CD4-positive, alpha-beta T cell (primary cell): ENCODE results near the gene EIF3C. TPM values are rescaled to one million over a fixed set of nuclear protein-coding genes. Genes with fewer than 3 reads are reported as not detected.
"Not testable (repeated sequence)": the region's sequence is repeated elsewhere in the genome, so short reads cannot be mapped to it uniquely, and the experiment has no call there.

Source experiments
- ATAC-seq: fragments of 200-7000 bp; cut with Tn5 transposase; one replicate; pipeline ENCODE4 v1.10.0; 2022; ENCODE audit warnings: mild to moderate bottlenecking; ENCODE audit not compliant: poor library complexity
- CTCF ChIA-PET: fragments of 350-600 bp; sonication (Branson Sonifier 250); formaldehyde crosslinking; loops from one replicate; lab custom pipeline; 2021; ENCODE audit warnings: antibody characterized with exemption, inconsistent platforms; lab: Charles Lee
- POLR2A ChIA-PET: fragments of 350-600 bp; sonication (Branson Sonifier 250); formaldehyde crosslinking; loops from one replicate; lab custom pipeline; 2021; ENCODE audit warnings: antibody characterized with exemption, inconsistent platforms; lab: Charles Lee
- DNase-seq, 14 experiments: peaks; one replicate each; pipeline ENCODE4 v3.0.0-alpha.2; 2013 to 2020; ENCODE audit warnings: mixed read lengths in 2 of 14
- H3K27ac ChIP-seq, 2 donors: one replicate each; pipeline versions ENCODE4 v1.5.1 to v1.7.0; 2013; ENCODE audit warnings: low read length in 2 of 2, low read depth in 1 of 2, mild to moderate bottlenecking in 1 of 2
- H3K27me3 ChIP-seq, 2 experiments: 1 replicate in 1 of 2; 2 replicates in 1 of 2; pipeline versions ENCODE4 v1.6.1 to v1.7.0; 2013; ENCODE audit warnings: low read length in 2 of 2, control low read depth in 1 of 2, mild to moderate bottlenecking in 1 of 2, moderate library complexity in 1 of 2; ENCODE audit not compliant: insufficient read depth in 2 of 2, control insufficient read depth in 1 of 2
- H3K36me3 ChIP-seq: one replicate; pipeline ENCODE4 v1.6.1; 2013; ENCODE audit warnings: low read length, control low read depth; ENCODE audit not compliant: insufficient read depth
- H3K4me1 ChIP-seq: one replicate; pipeline ENCODE4 v1.6.1; 2013; ENCODE audit warnings: low read length, control low read depth; ENCODE audit not compliant: insufficient read depth
- H3K4me3 ChIP-seq: one replicate; pipeline ENCODE4 v1.5.1; 2013; ENCODE audit warnings: mild to moderate bottlenecking, low read length, moderate library complexity
- H3K9me3 ChIP-seq, 2 experiments: 1 replicate in 1 of 2; 2 replicates in 1 of 2; pipeline versions ENCODE4 v1.6.1 to v1.7.0; 2013; ENCODE audit warnings: low read length in 2 of 2, mild to moderate bottlenecking in 2 of 2, control low read depth in 1 of 2, moderate library complexity in 1 of 2; ENCODE audit not compliant: control insufficient read depth in 1 of 2, insufficient read depth in 1 of 2
- H3K27ac Mint-ChIP-seq: one replicate; pipeline ENCODE4 v1.8.0; 2020; ENCODE audit warnings: mixed read lengths
- H3K27me3 Mint-ChIP-seq: one replicate; pipeline ENCODE4 v1.8.0; 2021; ENCODE audit warnings: mixed read lengths
- H3K36me3 Mint-ChIP-seq: one replicate; pipeline ENCODE4 v1.8.0; 2021; ENCODE audit warnings: low read depth, mixed read lengths
- H3K4me1 Mint-ChIP-seq: one replicate; pipeline ENCODE4 v1.8.0; 2021; ENCODE audit warnings: low read depth, mixed read lengths
- H3K4me3 Mint-ChIP-seq: one replicate; pipeline ENCODE4 v1.8.0; 2020; ENCODE audit warnings: mild to moderate bottlenecking, mixed read lengths
- H3K9me3 Mint-ChIP-seq: one replicate; pipeline ENCODE4 v1.8.0; 2020; ENCODE audit warnings: mixed read lengths
- intact Hi-C, 2 experiments: fragments of 100-400 bp; cut with DNase I in 1 of 2; cut with micrococcal nuclease in 1 of 2; formaldehyde crosslinking; loops; one replicate each; pipeline versions ENCODE4 v1.15.1 to v1.9.0; 2023 to 2025; cut with DNase I, micrococcal nuclease
- total RNA-seq, 174 experiments: library from RNA in 2 of 174; stranded (reverse) in 2 of 174; gene quantifications; one replicate each; pipeline ENCODE4 v1.2.3 and lab custom pipeline; 2021 to 2026

Gene EIF3C
- total RNA-seq, 2 experiments from 2014 or later, result 220 to 237 TPM

GRCh38 chr16:28731253-28731652, 20.0 kb downstream of the EIF3C start:
- H3K27ac Mint-ChIP-seq, H3K36me3 ChIP-seq, ATAC-seq, H3K9me3 Mint-ChIP-seq, H3K27me3 Mint-ChIP-seq, H3K9me3 ChIP-seq, H3K4me1 Mint-ChIP-seq, H3K36me3 Mint-ChIP-seq, POLR2A ChIA-PET, H3K4me3 Mint-ChIP-seq, H3K27me3 ChIP-seq, H3K4me1 ChIP-seq, CTCF ChIA-PET, DNase-seq, H3K4me3 ChIP-seq, H3K27ac ChIP-seq, intact Hi-C loops: not testable (repeated sequence)

- H3K36me3 ChIP-seq, H3K4me3 ChIP-seq, ATAC-seq, H3K27ac ChIP-seq, intact Hi-C loops, H3K27me3 Mint-ChIP-seq, H3K9me3 ChIP-seq, H3K27ac Mint-ChIP-seq, H3K4me3 Mint-ChIP-seq, H3K36me3 Mint-ChIP-seq, H3K27me3 ChIP-seq, POLR2A ChIA-PET, DNase-seq, CTCF ChIA-PET, H3K4me1 ChIP-seq, H3K9me3 Mint-ChIP-seq, H3K4me1 Mint-ChIP-seq: not testable (repeated sequence)
These were observed 21.3 kb downstream of the EIF3C start for GRCh38 chr16:28732455-28733124.

- H3K27me3 ChIP-seq, intact Hi-C loops, H3K36me3 Mint-ChIP-seq, H3K27me3 Mint-ChIP-seq, H3K36me3 ChIP-seq, H3K4me3 ChIP-seq, H3K9me3 Mint-ChIP-seq, H3K27ac ChIP-seq, H3K4me3 Mint-ChIP-seq, DNase-seq, H3K9me3 ChIP-seq, POLR2A ChIA-PET, H3K4me1 Mint-ChIP-seq, H3K27ac Mint-ChIP-seq, CTCF ChIA-PET, H3K4me1 ChIP-seq: not testable (repeated sequence)
- ATAC-seq, result peak; percentile 90
These were observed 28.5 kb downstream of the EIF3C start for GRCh38 chr16:28739787-28740186.

- H3K4me1 Mint-ChIP-seq, H3K4me3 Mint-ChIP-seq, H3K27ac Mint-ChIP-seq, ATAC-seq, H3K27ac ChIP-seq, H3K4me3 ChIP-seq, H3K27me3 Mint-ChIP-seq, H3K36me3 Mint-ChIP-seq, H3K27me3 ChIP-seq, H3K9me3 ChIP-seq, POLR2A ChIA-PET, DNase-seq, H3K9me3 Mint-ChIP-seq, intact Hi-C loops, CTCF ChIA-PET, H3K36me3 ChIP-seq, H3K4me1 ChIP-seq: not testable (repeated sequence)
These were observed 29.4 kb downstream of the EIF3C start for GRCh38 chr16:28740631-28741030.

- intact Hi-C loops, H3K27ac Mint-ChIP-seq, DNase-seq, H3K4me3 ChIP-seq, H3K9me3 ChIP-seq, ATAC-seq, H3K9me3 Mint-ChIP-seq, H3K36me3 ChIP-seq, H3K27ac ChIP-seq, CTCF ChIA-PET, H3K36me3 Mint-ChIP-seq, H3K4me1 Mint-ChIP-seq, H3K4me1 ChIP-seq, H3K4me3 Mint-ChIP-seq, H3K27me3 ChIP-seq, POLR2A ChIA-PET, H3K27me3 Mint-ChIP-seq: not testable (repeated sequence)
These were observed 30.0 kb downstream of the EIF3C start for GRCh38 chr16:28741295-28741694.

- ATAC-seq, CTCF ChIA-PET, H3K27ac Mint-ChIP-seq: not testable (repeated sequence)
These were observed 35.5 kb downstream of the EIF3C start for GRCh38 chr16:28746618-28747350.

GRCh38 chr16:28749997-28750465, 38.8 kb downstream of the EIF3C start:
- CTCF ChIA-PET, H3K9me3 ChIP-seq, H3K4me1 Mint-ChIP-seq, H3K27ac Mint-ChIP-seq, H3K4me1 ChIP-seq, H3K36me3 ChIP-seq, H3K27me3 Mint-ChIP-seq, H3K36me3 Mint-ChIP-seq, H3K4me3 ChIP-seq, H3K9me3 Mint-ChIP-seq, H3K27me3 ChIP-seq, H3K27ac ChIP-seq, intact Hi-C loops, POLR2A ChIA-PET: not testable (repeated sequence)
- ATAC-seq (peak; percentile 99), DNase-seq (peak in 11 of 14 experiments; percentile 3 to 53 (median 38))
- peak overlapping the region; percentile 48 for H3K4me3 Mint-ChIP-seq

More at GRCh38 chr16:28746618-28747350, 35.5 kb downstream of the EIF3C start:
- H3K4me3 Mint-ChIP-seq, POLR2A ChIA-PET, H3K36me3 Mint-ChIP-seq, H3K27me3 ChIP-seq, H3K9me3 Mint-ChIP-seq, H3K27me3 Mint-ChIP-seq, H3K4me3 ChIP-seq, intact Hi-C loops, H3K4me1 Mint-ChIP-seq, H3K36me3 ChIP-seq, H3K4me1 ChIP-seq, H3K27ac ChIP-seq, H3K9me3 ChIP-seq: not testable (repeated sequence)
- peak in 1 of 14 experiments; percentile 12 for DNase-seq
